D341Med (cell line): ENCODE measurements around the gene SIX5.
"Not testable (repeated sequence)": the region's sequence is repeated elsewhere in the genome, so short reads cannot be mapped to it uniquely, and the experiment has no call there.

Experiments
- DNase-seq: peaks from one replicate; pipeline ENCODE4 v3.0.0; 2012; ENCODE audit warnings: low spot score

Gene SIX5

DNA sequence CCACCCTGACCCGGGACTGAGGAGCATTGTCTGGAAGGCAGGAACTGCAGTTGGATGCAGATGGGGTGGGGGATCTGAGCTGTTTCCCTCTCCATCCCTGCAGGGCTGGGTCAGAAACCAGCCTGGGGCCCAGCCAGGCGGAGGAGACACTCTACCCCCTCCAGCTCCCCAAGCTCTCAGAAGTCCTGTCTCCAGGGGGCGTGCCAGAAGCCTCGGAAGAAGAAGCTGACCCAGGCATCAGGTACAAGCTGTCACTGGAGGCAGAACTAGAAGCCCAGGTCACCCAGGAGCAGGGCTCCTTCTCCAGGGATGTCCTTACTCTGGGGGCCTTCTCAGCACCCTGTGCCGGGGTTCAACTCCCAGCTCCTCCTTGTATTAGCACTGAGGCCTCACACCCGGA is 15.5 kb downstream of the SIX5 start:
- no peak for DNase-seq

DNA sequence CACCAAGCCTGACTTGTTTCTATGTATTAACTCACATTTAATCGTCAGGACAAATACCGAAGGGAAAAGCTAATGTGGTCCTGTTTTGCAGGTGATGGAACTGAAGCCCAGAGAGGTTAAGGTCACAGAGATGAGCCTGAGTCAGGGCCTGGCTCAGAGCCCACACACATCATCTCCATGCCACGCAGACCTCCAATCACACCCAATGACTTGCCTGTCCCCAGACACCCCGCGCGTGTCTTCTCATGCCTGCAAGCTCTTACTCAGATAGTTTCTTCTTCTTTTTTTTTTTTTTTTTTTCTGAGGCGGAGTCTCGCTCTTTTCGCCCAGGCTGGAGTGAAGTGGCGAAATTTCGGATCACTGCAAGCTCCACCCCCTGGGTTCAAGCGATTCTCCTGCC is 16.4 kb downstream of the SIX5 start:
- no peak for DNase-seq

DNA sequence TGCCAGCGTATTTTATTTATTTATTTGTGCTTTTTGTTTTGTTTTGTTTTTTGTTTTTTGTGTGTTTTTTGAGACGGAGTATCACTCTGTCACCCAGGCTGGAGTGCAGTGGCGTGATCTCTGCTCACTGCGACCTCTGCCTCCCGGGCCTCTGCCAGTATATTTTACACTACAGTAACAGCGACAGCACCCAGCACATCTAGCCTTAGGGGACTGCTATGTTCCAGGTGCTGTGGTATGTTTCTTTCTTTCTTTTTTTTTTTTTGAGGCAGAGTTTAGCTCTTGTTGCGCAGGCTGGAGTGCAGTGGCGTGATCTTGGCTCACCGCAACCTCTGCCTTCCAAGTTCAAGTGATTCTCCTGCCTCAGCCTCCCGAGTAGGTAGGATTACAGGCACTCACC is 17.6 kb downstream of the SIX5 start:
- DNase-seq = not testable (repeated sequence)

GRCh38 chr19:45747513-45747912 is 21.5 kb downstream of the SIX5 start:
- DNase-seq = no peak

DNA sequence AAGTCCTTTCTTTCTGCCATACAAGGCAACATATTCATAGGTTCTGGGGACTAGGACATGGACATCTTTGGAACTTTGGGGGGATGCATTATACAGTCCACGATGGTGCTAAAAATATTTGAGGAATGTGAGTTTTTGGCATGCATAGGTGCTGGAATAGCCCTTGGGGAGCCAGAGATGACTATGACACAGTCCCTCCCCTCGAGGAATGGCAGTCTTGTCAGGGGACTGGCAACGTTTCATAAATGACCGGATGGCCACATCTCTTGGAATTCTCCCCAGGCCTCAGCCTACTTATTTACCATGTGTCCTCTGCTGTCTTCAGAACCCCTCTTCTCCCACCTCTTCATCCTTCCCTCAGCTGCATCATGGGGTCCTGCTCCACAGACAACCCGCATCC is 22.2 kb downstream of the SIX5 start:
- no peak for DNase-seq

GRCh38 chr19:45745606-45746005 is 23.4 kb downstream of the SIX5 start:
- DNase-seq = no peak

GRCh38 chr19:45742969-45743368 is 26.1 kb downstream of the SIX5 start:
- no peak for DNase-seq

DNA sequence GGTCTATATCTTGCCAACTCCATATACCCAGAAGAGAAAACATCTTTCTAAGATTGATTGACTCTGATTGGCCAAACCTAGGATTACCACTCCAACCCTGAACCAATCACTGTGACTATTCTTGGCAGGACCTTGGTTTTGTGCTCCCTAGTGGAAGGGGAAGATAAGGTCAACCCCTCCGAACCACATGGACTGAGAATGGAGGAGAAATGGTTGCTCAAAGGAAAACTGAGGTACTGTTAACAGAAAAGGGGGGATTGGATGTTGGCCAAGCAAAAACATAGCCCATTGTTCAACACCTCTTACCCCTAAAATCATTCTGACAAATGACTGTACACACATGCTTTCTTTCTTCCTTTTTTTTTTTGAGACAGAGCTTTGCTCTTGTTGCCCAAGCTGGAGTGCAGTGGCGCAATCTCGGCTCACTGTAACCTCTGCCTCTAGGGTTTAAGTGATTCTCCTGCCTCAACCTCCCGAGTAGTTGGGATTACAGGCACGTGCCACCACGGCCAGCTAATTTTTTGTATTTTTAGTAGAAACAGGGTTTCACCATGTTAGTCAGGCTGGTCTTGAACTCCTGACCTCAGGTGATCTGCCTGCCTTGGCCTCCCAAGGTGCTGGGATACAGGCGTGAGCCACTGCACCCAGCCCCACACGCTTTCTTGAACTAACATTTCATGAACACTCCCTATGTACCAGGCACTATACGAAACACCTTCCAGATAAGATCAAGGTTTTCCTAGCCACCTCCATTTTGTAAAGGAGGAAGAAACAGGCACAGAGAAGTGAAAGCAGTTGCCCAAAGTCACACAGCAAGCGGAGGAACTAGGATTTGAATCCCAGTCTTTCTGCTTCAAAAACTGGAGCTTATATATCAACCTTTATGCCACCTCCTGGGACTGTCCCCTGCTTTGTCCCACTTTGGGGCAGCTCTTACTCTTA is 29.3 kb downstream of the SIX5 start:
- no peak for DNase-seq

GRCh38 chr19:45733160-45733810 is 35.8 kb downstream of the SIX5 start, which contains the start of gene MEIOSIN:
Gene MEIOSIN (plus strand): TSS chr19:45733439. CDS start chr19:45735377, 1,938 bp downstream.
- no peak for DNase-seq

DNA sequence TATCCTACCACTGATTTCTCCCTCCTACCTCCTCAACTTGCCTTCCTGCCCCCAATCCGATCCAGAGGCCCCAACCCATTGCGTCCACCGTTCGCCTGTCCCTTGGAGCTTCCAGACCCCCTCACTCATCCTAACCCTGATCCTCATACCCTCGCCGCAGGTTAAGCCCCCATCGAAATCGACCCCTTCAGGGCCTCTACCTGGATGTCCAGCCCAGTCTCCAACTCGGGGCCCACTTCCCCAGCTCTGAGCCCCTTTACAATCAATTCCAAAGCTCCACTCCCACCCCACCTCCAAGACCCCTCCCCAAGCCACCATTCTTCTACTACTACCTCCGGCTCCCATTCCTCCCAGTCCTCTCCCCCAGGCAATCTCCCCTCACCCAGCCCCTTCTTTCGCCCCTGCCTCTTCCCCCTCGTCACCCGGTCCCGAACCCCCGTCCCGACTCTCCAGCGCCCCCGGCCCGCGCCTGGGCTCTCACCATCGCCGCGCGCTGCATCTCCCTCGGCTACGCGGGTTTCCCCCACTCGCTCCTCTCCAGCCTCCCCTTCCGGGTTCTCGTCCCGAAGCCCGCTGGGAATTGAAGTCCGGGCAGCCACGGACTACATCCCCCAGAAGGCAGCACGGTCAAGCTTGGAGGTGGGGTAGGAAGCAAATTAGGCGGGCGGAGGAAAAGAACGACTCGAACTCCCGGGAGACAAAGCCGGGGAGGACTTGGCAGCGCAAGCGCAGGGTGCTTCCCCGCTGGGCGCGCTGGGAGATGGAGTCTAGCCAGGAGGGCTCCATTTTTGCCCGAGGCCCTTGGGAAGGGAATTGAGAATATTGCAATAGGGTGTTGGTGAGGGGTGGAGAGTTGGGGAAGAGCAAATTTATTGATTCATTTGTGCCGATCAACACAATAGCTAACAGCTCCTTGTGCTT is 38.4 kb downstream of the SIX5 start, which contains the start of gene FBXO46:
FBXO46 (minus strand) TSS at position 529 of the 921 bp plus-strand sequence. CDS start 17,401 bp downstream, outside the sequence.
- DNase-seq = peak; percentile 97

- no peak for DNase-seq
These were observed 39.2 kb downstream of the SIX5 start for GRCh38 chr19:45729800-45730290.

- not testable (repeated sequence) for DNase-seq
These were observed 40.4 kb downstream of the SIX5 start for GRCh38 chr19:45728683-45729082.

DNA sequence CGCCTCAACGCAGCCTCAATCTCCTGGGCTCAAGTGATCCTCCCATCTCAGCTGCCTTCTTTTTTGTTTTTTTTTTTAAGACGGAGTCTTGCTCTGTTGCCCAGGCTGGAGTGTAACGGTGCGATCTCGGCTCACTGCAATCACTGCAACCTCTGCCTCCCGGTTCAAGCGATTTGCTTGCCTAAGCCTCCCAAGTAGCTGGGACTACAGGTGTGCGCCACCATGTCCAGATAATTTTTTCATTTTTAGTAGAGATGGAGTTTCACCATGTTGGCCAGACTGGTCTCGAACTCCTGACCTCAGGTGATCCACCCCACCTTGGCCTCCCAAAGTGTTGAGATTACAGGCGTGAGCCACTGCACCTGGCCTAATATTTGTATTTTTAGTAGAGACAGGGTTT is 49.0 kb downstream of the SIX5 start:
- not testable (repeated sequence) for DNase-seq

DNA sequence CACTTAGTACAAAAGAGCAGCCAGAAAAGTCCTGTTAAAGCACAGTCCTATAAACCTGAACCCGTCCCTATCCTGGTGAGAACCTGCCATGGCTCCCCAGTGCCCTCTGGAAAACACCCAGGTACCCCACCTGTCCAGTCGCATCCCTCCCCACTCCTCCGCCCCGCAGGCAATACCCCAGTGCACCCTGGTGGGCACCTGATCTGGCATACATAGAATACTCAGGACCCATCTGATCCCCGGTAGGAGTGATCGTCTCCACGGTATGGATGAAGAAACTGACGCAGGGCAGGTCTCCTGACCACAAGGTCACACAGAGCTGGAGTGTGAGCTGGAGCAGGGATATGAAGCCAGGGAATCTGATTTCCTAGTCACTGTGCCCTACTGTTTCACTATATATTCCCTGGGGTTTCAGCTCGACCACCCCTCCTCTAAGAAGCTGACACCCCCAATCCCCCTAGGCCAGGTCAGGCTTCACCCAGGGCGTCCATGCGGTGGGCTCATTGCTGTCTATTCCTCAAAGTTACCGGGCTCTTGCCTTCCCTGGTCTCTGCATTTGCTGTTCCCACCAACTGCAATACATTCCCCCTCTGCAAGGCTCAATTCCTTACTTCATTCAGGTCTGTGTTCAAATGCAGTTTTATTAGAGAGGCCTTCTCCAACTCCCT is 50.9 kb downstream of the SIX5 start:
- no peak for DNase-seq

DNA sequence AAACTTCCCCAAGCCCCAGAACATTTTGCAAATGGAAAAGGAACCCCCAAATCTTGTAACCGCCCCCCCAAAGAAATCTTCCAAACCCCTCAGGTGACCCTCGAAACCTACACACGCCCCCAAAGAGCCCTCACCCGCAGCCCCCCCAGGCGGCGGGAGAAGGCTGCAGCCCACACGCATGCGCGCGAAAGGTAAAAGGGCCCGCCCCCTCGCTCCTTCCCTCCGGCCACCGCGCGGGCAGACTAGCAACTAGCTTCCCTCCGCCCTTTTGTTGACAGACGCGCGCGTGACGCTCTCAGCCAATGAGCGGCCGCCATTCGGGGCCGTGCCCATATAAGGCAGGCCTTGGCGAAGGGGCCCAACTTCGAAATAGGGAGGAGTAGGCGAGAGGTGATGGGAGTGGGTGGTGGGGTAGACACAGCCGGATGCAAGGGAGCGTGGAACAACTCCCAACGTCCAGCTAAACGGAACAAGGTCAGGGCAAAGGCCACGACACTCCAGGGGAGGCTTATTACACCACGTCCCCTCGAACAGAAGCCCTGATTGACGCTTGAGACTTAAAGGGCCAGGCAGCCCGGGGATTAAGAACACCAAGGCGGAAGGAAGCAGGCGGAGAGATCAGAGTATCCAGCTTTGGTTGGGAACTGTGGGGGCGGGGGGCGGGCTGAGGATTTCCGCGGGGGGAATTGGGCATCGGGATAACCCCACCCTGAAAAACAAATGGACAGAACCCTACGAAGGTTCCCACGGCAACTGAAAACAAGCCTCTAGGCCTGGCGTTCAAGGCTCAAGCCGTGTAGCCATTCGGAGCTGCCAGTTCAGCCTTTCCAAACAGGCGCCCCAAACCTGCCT is 51.7 kb downstream of the SIX5 start:
- peak; percentile 97 for DNase-seq

- no peak for DNase-seq
These were observed 52.5 kb downstream of the SIX5 start for GRCh38 chr19:45716359-45717130.

- no peak for DNase-seq
These were observed 53.9 kb downstream of the SIX5 start for GRCh38 chr19:45715139-45715538.
